Activated CD8-positive, alpha-beta memory T cell treated with anti-CD3 and anti-CD28 coated beads for 48 hours (primary cell): Measurements from ENCODE around the gene MCF2L2.
"Not testable (repeated sequence)": the region's sequence is repeated elsewhere in the genome, so short reads cannot be mapped to it uniquely, and the experiment has no call there.

Experiments used
- DNase-seq, 3 experiments: peaks; one replicate each; pipeline ENCODE4 v3.0.0-alpha.2; 2020; ENCODE audit warnings: low read depth in 2 of 3, low spot score in 2 of 3

The MCF2L2 gene

GRCh38 chr3:183428447-183429211 is at the start of gene MCF2L2:
Gene MCF2L2 (minus strand): TSS chr3:183428619. CDS start chr3:183427977, 642 bp downstream.
- DNase-seq: peak; percentile 54 to 57 (median 56)

- DNase-seq: no peak
These were observed 49.5 kb upstream of the MCF2L2 start for GRCh38 chr3:183477801-183478456.

- DNase-seq: not testable (repeated sequence)
These were observed 47.3 kb upstream of the MCF2L2 start for GRCh38 chr3:183475764-183476162.

GRCh38 chr3:183475016-183475763 is 46.8 kb upstream of the MCF2L2 start:
- DNase-seq: no peak

- no peak for DNase-seq
These were observed 45.5 kb upstream of the MCF2L2 start for GRCh38 chr3:183473969-183474368.

- no peak for DNase-seq
These were observed 43.7 kb upstream of the MCF2L2 start for GRCh38 chr3:183472155-183472554.

- DNase-seq: no peak
These were observed 40.0 kb upstream of the MCF2L2 start for GRCh38 chr3:183468424-183468823.

- DNase-seq: no peak
These were observed 38.2 kb upstream of the MCF2L2 start for GRCh38 chr3:183466575-183466974.

GRCh38 chr3:183465710-183466109 is 37.3 kb upstream of the MCF2L2 start:
- DNase-seq: not testable (repeated sequence)

- no peak for DNase-seq
These were observed 36.1 kb upstream of the MCF2L2 start for GRCh38 chr3:183464480-183464879.

GRCh38 chr3:183460081-183461055 is 31.9 kb upstream of the MCF2L2 start:
- DNase-seq: no peak

GRCh38 chr3:183455089-183455488 is 26.7 kb upstream of the MCF2L2 start:
- DNase-seq: no peak

GRCh38 chr3:183454064-183454463 is 25.6 kb upstream of the MCF2L2 start:
- DNase-seq: no peak

- no peak for DNase-seq
These were observed 21.4 kb upstream of the MCF2L2 start for GRCh38 chr3:183449791-183450190.

GRCh38 chr3:183449391-183449790 is 21.0 kb upstream of the MCF2L2 start:
- DNase-seq: no peak

- DNase-seq: no peak
These were observed 20.1 kb upstream of the MCF2L2 start for GRCh38 chr3:183448369-183449128.

GRCh38 chr3:183447206-183448001 is 19.0 kb upstream of the MCF2L2 start:
- DNase-seq: peak; percentile 52 to 68 (median 66)

GRCh38 chr3:183446838-183447205 is 18.4 kb upstream of the MCF2L2 start:
- no peak for DNase-seq

- DNase-seq: no peak
These were observed 16.3 kb upstream of the MCF2L2 start for GRCh38 chr3:183444748-183445147.
